Psoas muscle (tissue), 8 donors: Measurements from ENCODE around the gene BCAR1. TPM values are rescaled to one million over a fixed set of nuclear protein-coding genes. Genes with fewer than 3 reads are reported as not detected.

ENCODE experiments used
- ATAC-seq, 4 donors: fragments of 200-7000 bp; cut with Tn5 transposase; one replicate each; pipeline ENCODE4 v1.9.1; 2020; ENCODE audit warnings: moderate library complexity in 3 of 4, mild to moderate bottlenecking in 2 of 4
- DNase-seq, 2 donors: peaks; one replicate each; pipeline ENCODE4 v3.0.0-alpha.2; 2020
- H3K27ac ChIP-seq: fragments of 200-600 bp; one replicate; pipeline ENCODE4 v1.8.0; 2022
- H3K27me3 ChIP-seq, 3 donors: fragments of 200-600 bp in 1 of 3; one replicate each; pipeline versions ENCODE4 v1.6.1 to v1.8.0; 2013 to 2022; ENCODE audit warnings: low read length in 2 of 3, mild to moderate bottlenecking in 2 of 3, moderate library complexity in 1 of 3; ENCODE audit not compliant: insufficient read depth in 3 of 3
- H3K36me3 ChIP-seq, 2 donors: fragments of 200-600 bp in 1 of 2; one replicate each; pipeline versions ENCODE4 v1.6.1 to v1.8.0; 2013 to 2022; ENCODE audit warnings: low read depth in 1 of 2, mild to moderate bottlenecking in 1 of 2, moderate library complexity in 1 of 2; ENCODE audit not compliant: insufficient read depth in 1 of 2
- H3K4me1 ChIP-seq: fragments of 200-600 bp; one replicate; pipeline ENCODE4 v1.8.0; 2022
- H3K4me3 ChIP-seq: fragments of 200-600 bp; one replicate; pipeline ENCODE4 v1.8.0; 2022; ENCODE audit warnings: mild to moderate bottlenecking
- H3K9me3 ChIP-seq: fragments of 200-600 bp; one replicate; pipeline ENCODE4 v1.8.0; 2022
- CTCF ChIP-seq: fragments of 200-600 bp; IDR thresholded peaks from one replicate; pipeline ENCODE4 v1.8.0; 2022; ENCODE audit warnings: antibody characterized with exemption
- WGBS, 3 donors: extraction: QIAGEN DNeasy Blood & Tissue Kit; methylation state at CpG; one replicate each; pipeline versions ENCODE4 v1.1.6 to v1.1.7; 2013; 5-methylcytosine and 5-hydroxymethylcytosine counted together
- intact Hi-C, 2 donors: fragments of 100-400 bp; cut with DNase I; formaldehyde crosslinking; loops; one replicate each; pipeline versions ENCODE4 v1.11.0 to v1.14.2; 2022
- polyA plus RNA-seq, 3 donors: library from polyadenylated mRNA; stranded (reverse); fragments of 200-250 nt; gene quantifications; one replicate each; pipeline ENCODE4 v1.2.3, GENCODE V29; 2013
- total RNA-seq, 4 donors: library from RNA; stranded (reverse); fragmentation: NEBNext Ultra II Directional in 2 of 4; extraction: Animal tissue kit (Norgen Biotek cat#: 25700) in 2 of 4; gene quantifications; one replicate each; pipeline versions ENCODE4 v1.2.1 to v1.2.4, GENCODE V29; 2021 to 2023
- donor health status: healthy with polysubstance abuse.
- donor health status: DM: no; HTN: no; CAD: no; lungs with moderate emphysema.
- donor health status: Bipolar disorder and iron deficiency.
- donor health status: healthy.
- donor health status: DM: yes; HTN: yes; CAD: no.
- donor health status: DM: no; HTN: no; CAD: no.
- donor health status: DM: no; HTN: no; CAD: no.
- donor health status: DM: yes; HTN: yes; CAD: no.

The BCAR1 gene
- total and polyA plus RNA-seq, 7 donors = 61.8 to 108 (median 78.7) TPM

- TF ChIP-seq CTCF = no peak
- Histone ChIP-seq H3K4me1 (no peaks in the 10 kb centered on the region), H3K27me3 (peaks cover 0 to 22% (median 0%) of the 10 kb centered on the region in 3 donors), H3K36me3 (no peaks in the 10 kb centered on the region), H3K27ac (no peak overlapping the region), H3K9me3 (no peaks in the 10 kb centered on the region), H3K4me3 (no peak overlapping the region)
- intact Hi-C loops = no loop called here
- ATAC-seq (no peak), DNase-seq (no peak)
- 72 to 80% (median 75%) methylated on average over 10 of the region's 10 CpGs for WGBS, 3 donors
These were observed 57.5 kb downstream of the BCAR1 start for GRCh38 chr16:75193730-75194444.

GRCh38 chr16:75193265-75193650 lies 58.2 kb downstream of the BCAR1 start:
- no peak for DNase-seq
- TF ChIP-seq CTCF = no peak
- Histone ChIP-seq H3K27me3 (peaks cover 0 to 17% (median 0%) of the 10 kb centered on the region in 3 donors), H3K9me3 (no peaks in the 10 kb centered on the region), H3K4me1 (no peaks in the 10 kb centered on the region), H3K36me3 (no peaks in the 10 kb centered on the region), H3K4me3 (no peak overlapping the region), H3K27ac (no peak overlapping the region)
- no peak for ATAC-seq
- 87 to 91% (median 90%) methylated on average over 4 of the region's 4 CpGs for WGBS, 3 donors
- intact Hi-C loops = no loop called here

DNA sequence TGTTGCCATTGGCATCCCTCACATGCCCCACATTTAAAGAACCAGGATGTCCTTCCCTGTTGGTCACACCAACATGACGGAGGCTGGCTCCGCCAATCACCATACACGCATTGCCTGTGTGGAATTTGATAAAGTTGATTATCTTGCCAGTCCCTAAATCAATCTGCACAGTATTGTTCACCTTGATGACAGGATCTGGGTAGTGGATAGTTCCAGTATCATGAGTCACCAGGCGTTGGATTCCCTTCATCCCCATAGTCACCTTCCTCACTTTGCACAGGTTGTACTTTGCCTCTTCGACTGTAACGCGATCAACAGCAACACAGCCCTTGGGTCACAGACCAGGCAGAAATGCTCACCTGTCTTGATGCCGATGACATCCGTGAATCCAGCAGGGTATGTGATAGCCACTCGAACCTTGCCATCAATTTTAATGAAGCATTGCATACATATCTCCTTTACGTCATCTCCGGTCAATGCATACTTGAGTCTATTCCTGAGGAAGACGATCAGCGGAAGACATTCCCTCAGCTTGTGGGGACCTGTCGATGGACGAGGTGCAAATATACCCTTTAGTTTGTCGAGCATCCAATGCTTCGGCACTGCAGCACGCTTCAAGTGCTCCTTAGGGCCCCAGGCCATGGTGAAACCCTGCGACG lies 58.7 kb downstream of the BCAR1 start:
- no peak overlapping the region for H3K4me3 ChIP-seq
- no peak for TF ChIP-seq CTCF
- H3K9me3 ChIP-seq = no peaks in the 10 kb centered on the region
- intact Hi-C loops = no loop called here
- no peaks in the 10 kb centered on the region for H3K4me1 ChIP-seq
- H3K27me3 ChIP-seq = peaks cover 0 to 12% (median 0%) of the 10 kb centered on the region in 3 donors
- no peak overlapping the region for H3K27ac ChIP-seq
- WGBS, 3 donors = 90 to 91% (median 91%) methylated on average over 21 of the region's 21 CpGs
- ATAC-seq (peak in 1 of 4 donors; percentile 64), DNase-seq (no peak)
- no peaks in the 10 kb centered on the region for H3K36me3 ChIP-seq

- no peak for TF ChIP-seq CTCF
- no peak overlapping the region for H3K4me3 ChIP-seq
These were observed 61.7 kb downstream of the BCAR1 start for GRCh38 chr16:75189638-75190245.

More at GRCh38 chr16:75189638-75190245, 61.7 kb downstream of the BCAR1 start:
- Histone ChIP-seq H3K27ac (no peak overlapping the region), H3K27me3 (no peaks in the 10 kb centered on the region), H3K4me1 (no peaks in the 10 kb centered on the region), H3K9me3 (no peaks in the 10 kb centered on the region), H3K36me3 (no peaks in the 10 kb centered on the region)
- intact Hi-C loops = no loop called here
- no peak for DNase-seq
- 72 to 83% (median 81%) methylated on average over 7 to 8 of the region's 8 CpGs for WGBS, 3 donors
- no peak for ATAC-seq
